ENCODE data around the gene PLCL2. TPM values are rescaled to one million over a fixed set of nuclear protein-coding genes. Genes with fewer than 3 reads are reported as not detected.

PLCL2 gene
- total and polyA plus RNA-seq, 9 donors: 8.5 to 25.2 (median 11.4) TPM

GRCh38 chr3:17047894-17048293 lies 163.1 kb downstream of the PLCL2 start:
- WGBS (ENCODE audit: insufficient coverage): 33% methylated on average over 2 of the region's 3 CpGs

GRCh38 chr3:17050071-17050470 lies 165.3 kb downstream of the PLCL2 start:
- H3K4me3 ChIP-seq (ENCODE audit: low read length): no peak overlapping the region
- H3K36me3 ChIP-seq (ENCODE audit: control insufficient read depth, insufficient read depth, low read length): no peaks in the 10 kb centered on the region
- DNase-seq: no peak
- no CpG with 5 or more reads among the region's 4 CpGs for WGBS (ENCODE audit: insufficient coverage)
- H3K27me3 ChIP-seq (ENCODE audit: control insufficient read depth, insufficient read depth, low read length): no peaks in the 10 kb centered on the region
- H3K27ac ChIP-seq (ENCODE audit: low read length): no peak overlapping the region
- no peaks in the 10 kb centered on the region for H3K4me1 ChIP-seq (ENCODE audit: control insufficient read depth, insufficient read depth, low read length)
- H3K9me3 ChIP-seq (replicated peaks; ENCODE audit: control insufficient read depth, low read depth, low read length): peaks cover 5% of the 10 kb centered on the region

More at GRCh38 chr3:17047894-17048293, 163.1 kb downstream of the PLCL2 start:
- Histone ChIP-seq H3K4me3 (ENCODE audit: low read length) (no peak overlapping the region), H3K4me1 (ENCODE audit: control insufficient read depth, insufficient read depth, low read length) (no peaks in the 10 kb centered on the region), H3K9me3 (replicated peaks; ENCODE audit: control insufficient read depth, low read depth, low read length) (no peaks in the 10 kb centered on the region), H3K27me3 (ENCODE audit: control insufficient read depth, insufficient read depth, low read length) (no peaks in the 10 kb centered on the region), H3K27ac (ENCODE audit: low read length) (no peak overlapping the region), H3K36me3 (ENCODE audit: control insufficient read depth, insufficient read depth, low read length) (no peaks in the 10 kb centered on the region)
- no peak for DNase-seq

GRCh38 chr3:17050506-17050905 lies 165.8 kb downstream of the PLCL2 start:
- Histone ChIP-seq H3K9me3 (replicated peaks; ENCODE audit: control insufficient read depth, low read depth, low read length) (peaks cover 5% of the 10 kb centered on the region), H3K27me3 (ENCODE audit: control insufficient read depth, insufficient read depth, low read length) (no peaks in the 10 kb centered on the region), H3K4me1 (ENCODE audit: control insufficient read depth, insufficient read depth, low read length) (peaks cover under 1% of the 10 kb centered on the region), H3K4me3 (ENCODE audit: low read length) (no peak overlapping the region), H3K36me3 (ENCODE audit: control insufficient read depth, insufficient read depth, low read length) (no peaks in the 10 kb centered on the region), H3K27ac (ENCODE audit: low read length) (no peak overlapping the region)
- DNase-seq: no peak
- WGBS (ENCODE audit: insufficient coverage): no CpG with 5 or more reads among the region's 2 CpGs

- Histone ChIP-seq H3K9me3 (replicated peaks; ENCODE audit: control insufficient read depth, low read depth, low read length) (peaks cover 5% of the 10 kb centered on the region), H3K27ac (ENCODE audit: low read length) (no peak overlapping the region), H3K4me1 (ENCODE audit: control insufficient read depth, insufficient read depth, low read length) (peaks cover 5% of the 10 kb centered on the region), H3K36me3 (ENCODE audit: control insufficient read depth, insufficient read depth, low read length) (no peaks in the 10 kb centered on the region), H3K4me3 (ENCODE audit: low read length) (no peak overlapping the region), H3K27me3 (ENCODE audit: control insufficient read depth, insufficient read depth, low read length) (no peaks in the 10 kb centered on the region)
- no peak for DNase-seq
Observed at GRCh38 chr3:17052363-17052762, 167.6 kb downstream of the PLCL2 start.

- Histone ChIP-seq H3K27me3 (ENCODE audit: control insufficient read depth, insufficient read depth, low read length) (no peaks in the 10 kb centered on the region), H3K4me1 (ENCODE audit: control insufficient read depth, insufficient read depth, low read length) (peaks cover 5% of the 10 kb centered on the region), H3K9me3 (replicated peaks; ENCODE audit: control insufficient read depth, low read depth, low read length) (peaks cover 5% of the 10 kb centered on the region), H3K36me3 (ENCODE audit: control insufficient read depth, insufficient read depth, low read length) (no peaks in the 10 kb centered on the region), H3K27ac (ENCODE audit: low read length) (no peak overlapping the region), H3K4me3 (ENCODE audit: low read length) (no peak overlapping the region)
- no CpG with 5 or more reads among the region's 1 CpG for WGBS (ENCODE audit: insufficient coverage)
- no peak for DNase-seq
Observed at GRCh38 chr3:17054301-17054981, 169.7 kb downstream of the PLCL2 start.

GRCh38 chr3:17054982-17055343 lies 170.2 kb downstream of the PLCL2 start:
- no peak overlapping the region for H3K4me3 ChIP-seq (ENCODE audit: low read length)
- peak overlapping the region; percentile 30 for H3K27ac ChIP-seq (ENCODE audit: low read length)
- no peaks in the 10 kb centered on the region for H3K36me3 ChIP-seq (ENCODE audit: control insufficient read depth, insufficient read depth, low read length)
- no peak for DNase-seq
- H3K27me3 ChIP-seq (ENCODE audit: control insufficient read depth, insufficient read depth, low read length): no peaks in the 10 kb centered on the region
- H3K4me1 ChIP-seq (ENCODE audit: control insufficient read depth, insufficient read depth, low read length): peaks cover 5% of the 10 kb centered on the region
- peaks cover 5% of the 10 kb centered on the region for H3K9me3 ChIP-seq (replicated peaks; ENCODE audit: control insufficient read depth, low read depth, low read length)

GRCh38 chr3:17055374-17056276 lies 170.9 kb downstream of the PLCL2 start:
- 77% methylated on average over 3 of the region's 7 CpGs for WGBS (ENCODE audit: insufficient coverage)
- Histone ChIP-seq H3K36me3 (ENCODE audit: control insufficient read depth, insufficient read depth, low read length) (no peaks in the 10 kb centered on the region), H3K27ac (ENCODE audit: low read length) (peak overlapping the region; percentile 42), H3K4me3 (ENCODE audit: low read length) (no peak overlapping the region), H3K4me1 (ENCODE audit: control insufficient read depth, insufficient read depth, low read length) (peaks cover 5% of the 10 kb centered on the region), H3K27me3 (ENCODE audit: control insufficient read depth, insufficient read depth, low read length) (no peaks in the 10 kb centered on the region), H3K9me3 (replicated peaks; ENCODE audit: control insufficient read depth, low read depth, low read length) (peaks cover 5% of the 10 kb centered on the region)
- DNase-seq: peak; percentile 49

- no peaks in the 10 kb centered on the region for H3K27me3 ChIP-seq (ENCODE audit: control insufficient read depth, insufficient read depth, low read length)
- H3K9me3 ChIP-seq (replicated peaks; ENCODE audit: control insufficient read depth, low read depth, low read length): peaks cover 5% of the 10 kb centered on the region
- peaks cover 5% of the 10 kb centered on the region for H3K4me1 ChIP-seq (ENCODE audit: control insufficient read depth, insufficient read depth, low read length)
- no peak for DNase-seq
- no peak overlapping the region for H3K27ac ChIP-seq (ENCODE audit: low read length)
- no peak overlapping the region for H3K4me3 ChIP-seq (ENCODE audit: low read length)
- no peaks in the 10 kb centered on the region for H3K36me3 ChIP-seq (ENCODE audit: control insufficient read depth, insufficient read depth, low read length)
- WGBS (ENCODE audit: insufficient coverage): no CpG with 5 or more reads among the region's 4 CpGs
Observed at GRCh38 chr3:17057321-17057720, 172.6 kb downstream of the PLCL2 start.

- H3K27ac ChIP-seq (ENCODE audit: low read length): no peak overlapping the region
- DNase-seq: no peak
Observed at GRCh38 chr3:17059989-17060550, 175.3 kb downstream of the PLCL2 start.

GRCh38 chr3:17061005-17061404 lies 176.2 kb downstream of the PLCL2 start:
- H3K36me3 ChIP-seq (ENCODE audit: control insufficient read depth, insufficient read depth, low read length): no peaks in the 10 kb centered on the region
- no peaks in the 10 kb centered on the region for H3K4me1 ChIP-seq (ENCODE audit: control insufficient read depth, insufficient read depth, low read length)
- no CpG with 5 or more reads among the region's 3 CpGs for WGBS (ENCODE audit: insufficient coverage)
- DNase-seq: no peak
- no peaks in the 10 kb centered on the region for H3K9me3 ChIP-seq (replicated peaks; ENCODE audit: control insufficient read depth, low read depth, low read length)
- no peak overlapping the region for H3K27ac ChIP-seq (ENCODE audit: low read length)
- H3K27me3 ChIP-seq (ENCODE audit: control insufficient read depth, insufficient read depth, low read length): no peaks in the 10 kb centered on the region
- no peak overlapping the region for H3K4me3 ChIP-seq (ENCODE audit: low read length)

More at GRCh38 chr3:17059989-17060550, 175.3 kb downstream of the PLCL2 start:
- Histone ChIP-seq H3K4me3 (ENCODE audit: low read length) (no peak overlapping the region), H3K27me3 (ENCODE audit: control insufficient read depth, insufficient read depth, low read length) (no peaks in the 10 kb centered on the region), H3K9me3 (replicated peaks; ENCODE audit: control insufficient read depth, low read depth, low read length) (no peaks in the 10 kb centered on the region), H3K4me1 (ENCODE audit: control insufficient read depth, insufficient read depth, low read length) (peaks cover 5% of the 10 kb centered on the region), H3K36me3 (ENCODE audit: control insufficient read depth, insufficient read depth, low read length) (no peaks in the 10 kb centered on the region)
- WGBS (ENCODE audit: insufficient coverage): no CpG with 5 or more reads among the region's 5 CpGs

All from muscle of leg (tissue), 11 donors.